Dermis microvascular lymphatic vessel endothelial cell (primary cell): Measurements from ENCODE around the gene CHD2. TPM values are rescaled to one million over a fixed set of nuclear protein-coding genes. Genes with fewer than 3 reads are reported as not detected.

Experiments
- DNase-seq, 2 donors: peaks; one replicate each; pipeline versions ENCODE4 v3.0.0 to v3.0.0-alpha.2; 2010; ENCODE audit warnings: low read depth in 2 of 2
- total RNA-seq: library from RNA; depleted of rRNA; stranded (reverse); fragments of >200 nt; gene quantifications from 2 replicates; pipeline ENCODE4 v1.2.1, GENCODE V29; 2014

Gene CHD2
- total RNA-seq, 1 donor from 2014 or later = 40.2 TPM

DNA sequence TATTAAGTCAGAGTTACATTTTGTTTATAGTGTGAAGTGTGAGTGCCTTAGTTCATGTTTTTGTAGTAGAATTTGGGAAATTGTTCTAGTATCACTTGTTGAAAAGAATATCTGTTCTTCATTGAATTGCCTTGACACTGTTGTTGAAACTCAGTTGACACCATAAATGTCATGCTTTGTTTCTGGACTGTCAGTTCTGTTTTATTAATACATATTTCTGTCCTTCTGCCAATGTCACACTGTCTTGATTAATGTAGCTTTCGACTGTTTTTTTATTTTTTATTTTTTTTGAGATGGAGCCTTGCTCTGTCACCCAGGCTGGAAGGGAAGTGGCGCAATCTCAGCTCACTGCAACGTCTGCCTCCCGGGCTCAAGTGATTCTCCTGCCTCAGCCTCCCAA is 59.1 kb downstream of the CHD2 start:
- no peak for DNase-seq

DNA sequence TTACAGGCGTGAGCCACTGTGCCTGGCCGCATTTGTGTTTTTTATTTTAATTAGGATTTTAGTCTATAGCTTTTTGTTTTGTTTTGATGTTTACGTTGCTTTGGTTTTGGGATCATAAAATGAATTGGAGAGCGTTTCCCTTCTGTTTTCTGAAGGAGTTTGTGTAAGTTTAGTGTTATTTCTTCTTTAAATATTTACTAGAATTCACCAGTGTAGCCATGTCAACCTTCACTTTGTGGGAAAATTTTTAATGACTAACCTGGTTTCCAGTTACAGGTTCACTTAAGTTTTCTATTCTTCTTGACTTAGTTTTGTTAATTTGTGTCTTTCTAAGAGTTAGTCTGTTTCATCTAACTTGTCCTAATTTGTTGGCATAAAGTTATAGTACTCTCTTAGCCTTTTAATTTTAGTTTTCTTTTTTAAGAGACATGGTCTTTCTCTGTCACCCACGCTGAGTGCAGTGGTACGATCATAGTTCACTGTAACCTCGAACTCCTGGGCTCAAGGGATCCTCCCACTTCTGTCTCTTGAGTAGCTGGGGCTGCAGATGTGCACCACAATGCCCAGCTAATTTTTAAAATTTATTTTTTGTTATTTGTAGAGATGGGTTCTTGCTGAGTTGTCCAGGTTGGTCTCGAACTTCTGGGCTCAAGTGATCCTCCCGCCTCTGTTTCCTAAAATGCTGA is 61.0 kb downstream of the CHD2 start:
- DNase-seq = no peak

DNA sequence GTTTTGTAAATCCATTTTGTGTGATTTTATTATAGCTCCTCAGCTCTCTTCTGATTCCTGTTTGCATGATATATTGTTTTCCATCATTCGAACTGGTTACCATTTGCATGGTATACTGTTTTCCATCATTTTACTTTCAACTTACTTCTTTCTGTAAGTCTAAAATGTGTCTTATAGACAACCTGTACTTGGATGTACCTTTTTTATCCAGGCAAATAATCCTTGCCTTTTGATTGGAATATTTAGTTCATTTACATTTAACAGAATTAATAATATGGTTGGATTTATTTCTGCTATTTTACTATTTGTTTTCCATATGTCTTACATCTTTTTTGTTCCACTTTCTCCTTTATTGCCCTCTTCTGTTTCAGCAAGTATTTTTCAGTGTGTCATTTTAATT is 62.8 kb downstream of the CHD2 start:
- no peak for DNase-seq

DNA sequence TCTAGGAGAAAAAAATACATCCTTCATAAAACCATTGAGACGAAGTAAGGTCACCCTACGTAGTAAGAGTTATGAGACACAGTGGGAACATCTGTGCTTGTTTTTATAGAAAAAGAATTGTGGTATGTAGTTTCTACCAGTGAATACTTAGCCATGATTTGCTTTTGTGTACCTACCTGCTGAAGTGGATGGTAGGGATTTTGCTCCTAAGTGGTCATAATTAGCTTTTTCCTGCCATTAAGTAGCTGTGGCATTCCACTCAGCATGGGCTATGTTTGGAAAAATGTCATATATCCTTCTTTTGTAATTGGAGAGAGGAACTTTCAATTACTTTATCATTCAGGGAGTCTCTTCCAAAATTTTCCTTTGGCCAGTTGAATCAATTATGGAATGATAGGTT is 63.7 kb downstream of the CHD2 start:
- no peak for DNase-seq

DNA sequence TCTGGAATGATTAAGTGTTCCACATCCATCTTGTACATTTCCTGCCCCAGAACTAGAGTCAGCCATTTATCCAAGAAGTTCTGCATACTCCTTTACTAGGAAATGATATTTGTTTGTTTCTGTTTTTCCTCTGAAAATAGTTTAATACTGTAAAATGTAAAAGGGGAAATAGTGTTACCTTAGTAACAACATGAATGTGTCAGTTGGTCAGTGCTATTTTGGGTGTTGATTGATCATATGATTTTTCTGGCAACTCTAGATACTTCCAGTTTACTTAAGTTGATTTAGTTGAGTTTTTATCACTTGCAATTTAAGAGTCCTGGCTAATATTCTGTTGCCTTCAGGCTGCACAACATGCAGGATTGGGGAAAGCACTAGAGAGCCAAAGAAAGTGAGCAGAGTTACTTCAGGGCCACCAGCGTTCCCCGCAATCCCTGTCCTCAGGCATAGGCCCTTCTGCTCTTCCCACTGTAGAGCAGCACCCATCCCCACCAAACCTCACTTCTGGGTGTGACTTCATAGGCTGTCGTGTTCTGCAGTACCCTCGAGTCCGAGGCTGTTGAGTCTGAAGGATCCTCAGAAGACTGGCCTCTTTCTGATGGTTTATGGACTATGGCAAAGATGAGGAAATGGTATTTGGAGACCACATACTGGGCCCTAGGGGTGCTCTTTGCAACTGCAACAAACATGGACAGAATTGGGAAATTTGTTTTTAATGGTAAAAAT is 69.0 kb downstream of the CHD2 start:
- DNase-seq = peak in 1 of 2 donors; percentile 24

DNA sequence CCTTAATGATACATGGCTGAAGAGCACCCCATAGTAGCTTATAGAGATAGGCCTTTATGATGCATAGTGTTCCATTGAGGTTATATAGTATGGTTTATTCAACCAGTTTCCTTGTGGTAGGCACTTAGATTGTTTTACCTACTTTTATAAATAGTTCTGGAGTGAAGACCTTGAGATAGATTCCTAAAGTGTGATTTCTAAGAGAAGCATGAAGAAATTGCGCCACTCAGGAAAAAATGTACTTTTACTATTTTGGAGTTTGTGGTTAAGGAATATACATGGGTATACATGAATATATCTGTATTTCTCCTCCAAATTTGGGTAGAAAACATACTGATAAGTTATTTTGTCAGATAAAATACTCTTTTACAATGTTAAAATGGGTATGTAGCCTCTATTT is 70.5 kb downstream of the CHD2 start:
- DNase-seq = no peak

DNA sequence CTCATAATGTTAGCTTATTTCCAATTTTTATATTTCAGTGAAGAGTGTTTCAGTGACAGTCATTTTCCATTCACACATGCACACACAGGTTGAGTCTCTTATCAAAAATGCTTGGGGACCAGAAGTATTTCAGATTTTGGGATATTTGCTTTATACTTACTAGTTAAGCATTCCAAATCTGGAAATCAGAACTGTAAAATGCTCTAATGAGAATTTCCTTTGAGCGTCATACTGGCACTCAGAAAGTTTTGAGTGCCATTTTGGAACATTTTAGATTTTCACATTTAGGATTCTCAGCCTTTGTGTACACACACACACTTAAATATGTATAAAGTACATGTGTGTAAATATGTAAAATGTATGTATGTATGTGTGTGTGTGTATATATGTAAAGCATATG is 71.0 kb downstream of the CHD2 start:
- DNase-seq = no peak

DNA sequence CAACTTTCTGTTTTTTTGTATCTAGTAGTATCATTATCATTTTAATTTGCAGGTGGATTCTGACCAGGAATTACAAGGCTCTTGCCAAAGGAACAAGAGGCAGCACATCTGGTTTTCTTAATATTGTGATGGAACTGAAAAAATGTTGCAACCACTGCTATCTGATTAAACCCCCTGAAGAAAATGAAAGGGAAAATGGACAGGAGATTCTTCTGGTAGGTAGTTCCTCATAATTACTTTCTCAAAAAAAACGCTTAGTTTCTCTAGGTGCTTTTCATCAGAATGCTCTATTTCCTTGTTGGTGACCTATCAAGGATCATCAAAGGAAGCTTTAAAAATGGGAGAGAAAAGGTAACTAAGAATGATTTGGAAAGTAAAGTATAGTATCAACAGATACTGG is 71.6 kb downstream of the CHD2 start:
- no peak for DNase-seq

DNA sequence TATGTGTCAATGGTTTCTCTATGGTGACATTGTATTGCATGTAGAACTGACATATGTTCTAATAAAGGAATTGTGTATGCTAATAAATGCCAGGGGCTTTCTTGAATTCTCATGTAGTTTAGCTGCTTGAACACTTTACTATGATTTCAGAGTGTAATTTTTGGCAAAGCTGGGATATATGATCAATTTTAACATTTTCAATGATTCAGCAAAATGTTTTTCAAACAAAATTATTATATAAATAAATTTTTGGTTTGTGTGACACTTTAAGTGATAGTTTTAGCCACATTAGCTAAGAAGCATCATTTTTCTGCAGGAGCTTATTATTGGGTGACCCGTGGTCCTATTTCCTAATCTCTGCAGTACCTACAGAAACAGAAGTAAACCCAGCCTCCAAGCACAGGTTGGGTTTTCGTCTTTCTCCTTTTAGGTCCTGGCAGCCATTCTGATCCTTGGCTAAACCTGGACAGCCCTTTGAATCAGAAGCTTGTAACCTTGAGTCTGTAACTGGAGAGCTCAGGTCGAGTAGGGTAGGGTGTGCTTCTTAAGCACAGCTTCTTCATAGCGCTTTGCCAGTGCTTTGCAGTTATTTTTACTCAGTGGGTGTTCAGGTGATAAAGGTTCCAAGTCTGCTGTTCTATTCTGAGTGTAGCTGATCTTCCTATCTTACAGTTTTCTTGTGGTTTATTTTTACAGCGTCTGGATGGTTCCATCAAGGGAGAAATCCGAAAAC is 74.2 kb downstream of the CHD2 start:
- no peak for DNase-seq

DNA sequence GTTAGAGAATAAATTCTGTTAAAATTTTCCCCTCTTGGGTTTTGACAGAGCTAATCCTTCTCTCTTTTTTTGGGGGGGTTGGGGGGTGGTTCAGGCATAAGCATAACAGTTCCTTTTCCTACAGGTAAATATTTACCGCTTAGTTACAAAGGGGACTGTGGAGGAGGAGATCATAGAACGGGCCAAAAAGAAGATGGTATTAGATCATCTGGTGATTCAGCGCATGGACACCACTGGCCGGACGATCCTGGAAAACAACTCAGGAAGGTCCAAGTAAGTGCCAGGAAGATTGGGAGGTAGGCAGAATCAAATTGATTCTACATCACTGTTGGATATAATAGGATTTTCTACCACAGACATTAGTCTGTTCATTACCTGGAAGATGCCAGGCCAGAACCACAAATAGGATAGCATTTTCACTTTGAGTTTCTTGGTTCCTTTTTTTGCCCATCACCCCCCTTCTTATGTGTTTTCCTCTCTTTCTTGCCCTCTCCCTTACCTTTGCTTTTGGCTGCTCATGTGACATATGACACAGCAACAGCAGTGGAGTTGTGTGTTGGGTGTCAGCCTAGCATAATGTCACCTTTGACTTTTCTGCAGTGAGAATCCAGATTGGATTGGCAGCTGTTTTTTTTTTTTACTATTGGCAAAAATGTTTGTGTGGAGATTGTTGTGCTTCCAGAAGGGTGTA is 79.0 kb downstream of the CHD2 start:
- DNase-seq = peak in 1 of 2 donors; percentile 47

DNA sequence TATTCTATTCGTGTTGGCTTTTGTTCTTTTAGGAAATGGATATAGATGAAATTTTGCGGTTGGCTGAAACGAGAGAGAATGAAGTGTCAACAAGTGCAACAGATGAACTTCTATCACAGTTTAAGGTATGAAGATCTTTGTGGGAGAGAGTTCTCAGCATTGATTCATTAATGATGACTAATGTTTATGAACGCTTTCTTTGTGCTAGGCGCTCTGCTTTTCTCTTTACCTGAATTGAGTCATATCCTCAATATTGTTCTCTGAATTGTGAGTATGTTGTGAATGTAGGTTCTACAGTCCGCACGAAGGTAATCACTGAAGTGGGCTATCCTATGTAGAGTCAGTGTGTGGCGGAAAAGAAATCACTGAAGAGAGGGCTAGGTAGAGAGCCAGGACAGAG is 81.2 kb downstream of the CHD2 start:
- DNase-seq = peak; percentile 43 to 93

DNA sequence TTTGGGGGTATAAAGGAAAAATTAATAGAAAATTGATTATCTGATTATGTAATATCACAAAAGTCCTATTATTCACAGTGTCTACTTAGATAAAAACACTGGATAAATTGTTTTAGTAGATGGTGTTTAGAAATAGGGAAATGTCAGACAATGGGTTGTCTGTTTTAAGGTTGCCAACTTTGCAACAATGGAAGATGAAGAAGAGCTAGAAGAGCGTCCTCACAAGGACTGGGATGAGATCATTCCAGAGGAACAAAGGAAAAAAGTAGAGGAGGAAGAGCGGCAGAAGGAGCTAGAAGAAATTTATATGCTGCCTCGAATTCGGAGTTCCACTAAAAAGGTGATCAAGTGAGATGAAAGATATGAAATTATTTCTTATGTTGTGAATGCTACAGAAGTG is 84.0 kb downstream of the CHD2 start:
- DNase-seq = no peak

DNA sequence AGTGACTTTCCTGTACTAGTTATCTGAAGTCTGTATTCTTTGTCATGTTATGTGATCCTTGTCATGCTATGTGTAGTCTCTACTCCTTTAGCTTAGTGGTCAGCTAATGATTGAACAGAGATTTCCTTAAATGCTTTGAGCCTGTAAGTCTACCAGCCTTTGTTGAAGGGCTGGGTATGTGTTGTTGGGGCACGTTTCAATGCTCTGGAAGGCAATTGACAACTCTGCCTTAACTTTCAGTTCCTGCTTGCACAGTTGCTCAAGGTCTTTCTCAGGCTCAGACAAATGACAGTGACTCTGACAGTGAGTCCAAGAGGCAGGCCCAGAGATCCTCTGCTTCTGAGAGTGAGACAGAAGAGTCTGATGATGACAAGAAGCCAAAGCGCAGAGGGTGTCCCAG is 89.3 kb downstream of the CHD2 start:
- no peak for DNase-seq

DNA sequence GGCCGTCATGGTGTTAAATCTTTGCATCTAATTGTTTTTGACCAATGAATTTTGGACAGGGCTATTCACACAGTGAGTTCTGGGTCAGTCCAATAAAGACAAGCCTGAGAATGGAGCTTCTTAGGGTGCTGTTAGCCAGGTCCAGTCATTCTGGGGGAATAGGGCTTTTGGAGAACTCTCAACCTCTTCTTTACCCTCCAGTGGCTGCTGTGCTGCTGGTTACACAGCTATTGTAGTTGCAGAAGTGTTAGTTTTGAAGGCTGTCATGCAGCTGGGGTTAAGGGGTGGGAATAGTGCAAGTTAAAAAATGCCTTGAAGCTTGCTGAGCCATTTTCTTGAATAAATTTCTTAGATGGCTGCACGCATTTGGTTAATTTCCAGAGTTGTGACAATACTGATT is 89.9 kb downstream of the CHD2 start:
- DNase-seq = no peak

DNA sequence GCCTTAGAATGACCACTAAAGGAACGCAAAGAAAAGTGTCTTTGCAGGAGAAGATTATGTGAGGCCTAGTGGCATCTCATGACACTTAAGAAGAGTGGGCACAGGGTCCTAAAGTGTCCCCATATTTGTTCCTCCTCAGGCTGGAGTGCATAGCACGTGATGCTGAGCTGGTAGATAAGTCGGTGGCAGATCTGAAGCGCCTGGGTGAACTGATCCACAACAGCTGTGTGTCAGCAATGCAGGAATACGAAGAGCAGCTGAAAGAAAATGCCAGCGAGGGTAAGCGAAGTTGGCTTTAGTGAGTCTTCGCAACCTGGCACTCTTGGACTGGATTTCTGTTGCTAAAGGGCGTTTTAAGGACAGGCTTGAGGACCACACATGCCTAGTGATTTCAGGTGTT is 92.6 kb downstream of the CHD2 start:
- DNase-seq = no peak

DNA sequence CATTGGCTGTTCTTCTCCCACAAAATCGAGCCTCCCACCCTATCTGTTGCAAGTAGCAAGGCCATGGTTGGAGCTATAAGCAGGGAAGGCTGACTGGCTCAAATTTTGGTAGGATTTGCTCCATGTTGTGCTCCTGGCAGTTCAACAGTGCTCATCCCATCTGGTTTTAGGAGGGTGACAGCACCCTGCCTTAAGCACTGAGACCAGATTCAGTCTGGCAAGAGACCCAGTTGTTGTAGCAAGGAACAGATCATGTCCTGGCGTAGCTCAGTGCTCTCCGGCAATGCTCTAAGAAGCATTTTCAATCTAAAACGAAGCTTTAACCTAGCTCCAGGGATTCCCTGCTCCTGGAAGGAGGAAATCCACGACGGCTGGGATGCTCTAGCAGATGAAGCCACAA is 97.7 kb downstream of the CHD2 start:
- DNase-seq = no peak

DNA sequence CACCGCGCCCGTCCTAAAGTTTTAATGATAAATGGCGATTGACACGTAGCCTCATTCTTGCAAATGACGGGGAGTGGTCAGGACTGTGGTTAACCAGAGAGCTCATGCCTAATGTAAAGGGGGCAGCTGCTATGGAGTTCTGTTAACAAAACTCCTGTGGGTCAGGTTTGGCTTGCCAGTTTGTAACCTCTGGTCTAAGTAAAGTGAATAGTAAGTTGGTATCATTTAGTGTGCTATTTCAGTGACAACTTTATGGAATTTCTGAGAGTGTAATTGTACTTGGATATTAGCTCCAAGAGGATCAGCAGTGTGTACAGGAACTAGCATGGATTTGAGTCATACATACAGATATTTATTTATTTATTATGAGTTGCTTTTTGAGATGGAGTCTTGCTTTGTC is 101.0 kb downstream of the CHD2 start:
- no peak for DNase-seq

DNA sequence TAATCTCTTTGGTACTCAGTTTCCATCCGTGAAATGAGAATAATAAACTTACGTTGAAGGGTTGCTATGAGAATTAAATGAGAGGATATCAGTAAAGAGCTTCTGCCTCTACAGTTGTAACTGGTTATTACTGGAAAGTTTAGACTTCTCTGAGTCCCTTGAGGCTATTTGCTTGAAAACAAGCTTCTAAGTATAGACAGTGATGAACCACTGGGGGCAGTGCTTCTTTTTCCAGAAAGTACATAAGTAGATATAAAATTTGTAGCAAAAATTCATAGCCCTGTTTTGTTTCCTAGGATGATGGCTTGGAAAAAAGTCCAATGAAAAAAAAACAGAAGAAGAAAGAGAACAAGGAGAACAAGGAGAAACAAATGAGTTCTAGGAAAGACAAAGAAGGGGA is 101.8 kb downstream of the CHD2 start:
- no peak for DNase-seq

DNA sequence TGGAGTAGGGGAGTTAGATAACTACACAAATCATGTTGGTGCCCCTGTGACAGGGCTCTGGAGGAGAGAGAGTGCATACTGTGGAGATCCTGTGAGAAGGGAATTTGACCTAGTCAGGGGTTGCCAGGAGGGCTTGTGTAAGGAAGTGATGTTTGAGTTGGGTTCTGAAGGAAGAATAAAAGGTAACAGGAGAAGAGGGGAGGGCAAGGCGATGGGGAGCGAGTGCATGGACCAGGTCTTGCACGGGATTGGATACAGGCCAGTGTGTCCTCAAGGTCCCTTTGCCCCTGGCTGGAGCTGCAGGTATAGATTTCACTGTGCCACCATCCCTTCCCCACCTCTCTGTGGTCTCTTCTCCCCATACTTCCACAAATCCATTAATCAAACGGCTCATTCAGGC is 105.0 kb downstream of the CHD2 start:
- DNase-seq = no peak

DNA sequence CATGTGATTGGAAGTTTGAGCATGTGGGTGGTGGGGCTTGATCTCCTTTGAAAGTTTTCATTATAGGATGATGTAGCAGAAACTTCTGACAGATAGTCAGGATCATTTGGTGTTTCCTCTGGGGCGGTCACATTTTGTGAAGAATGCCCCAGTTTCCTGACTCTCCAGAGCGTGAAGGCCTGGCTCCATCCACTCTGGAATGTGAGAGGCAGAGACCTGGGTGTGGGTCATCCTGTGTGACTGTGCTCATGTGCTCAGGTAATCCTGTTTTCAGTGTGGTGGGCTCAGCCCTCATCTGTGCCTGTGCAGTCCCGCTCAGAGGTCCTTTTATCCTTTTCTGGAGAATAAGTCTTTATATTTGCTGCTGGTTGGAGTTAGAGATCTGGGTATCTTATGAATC is 107.9 kb downstream of the CHD2 start:
- no peak for DNase-seq

DNA sequence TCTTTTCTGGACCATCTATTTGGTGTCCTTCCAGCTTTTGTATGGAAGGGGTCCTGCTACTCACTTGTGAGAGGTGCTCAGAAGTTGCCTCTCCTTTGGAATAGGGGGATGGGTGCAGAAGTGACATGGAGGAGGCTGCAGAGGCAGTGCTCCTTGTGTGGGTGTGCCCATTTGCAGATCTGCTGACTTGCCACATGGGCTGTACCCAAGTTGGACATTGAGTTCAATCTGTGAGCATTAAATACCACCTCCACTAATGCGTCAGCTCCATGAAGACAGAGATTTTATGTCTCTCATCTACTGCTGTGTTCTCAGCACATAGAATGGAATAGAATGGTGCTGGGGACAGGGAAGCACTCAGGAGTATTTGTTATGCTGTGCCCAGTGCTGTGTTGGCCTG is 112.7 kb downstream of the CHD2 start:
- DNase-seq = no peak

DNA sequence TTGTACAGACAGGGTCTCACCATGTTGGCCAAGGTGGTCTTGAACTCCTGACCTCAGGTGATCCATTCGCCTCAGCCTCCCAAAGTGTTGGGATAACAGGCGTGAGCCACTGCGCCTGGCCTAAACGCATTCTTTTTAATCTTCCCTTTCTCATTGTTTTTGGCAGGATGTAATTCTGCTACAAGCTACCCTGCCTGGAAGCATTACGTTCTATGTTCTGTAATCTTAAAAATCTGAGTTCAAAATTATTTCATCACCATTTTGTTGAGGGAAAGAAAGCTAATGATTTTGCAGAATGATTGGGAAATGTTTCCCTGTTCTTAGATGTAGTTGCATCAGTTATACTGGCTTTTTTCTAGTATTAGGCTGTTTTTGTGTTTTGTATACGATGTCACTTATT is 117.4 kb downstream of the CHD2 start:
- DNase-seq = no peak
